ENCODE results near the gene MRPL54. TPM values are rescaled to one million over a fixed set of nuclear protein-coding genes. Genes with fewer than 3 reads are reported as not detected.

Gene MRPL54
- polyA plus RNA-seq, 10 donors: 16.5 to 32.1 (median 26.9) TPM

- DNase-seq: no peak
Observed at GRCh38 chr19:3767050-3767449, 4.6 kb downstream of the MRPL54 start.

- no peak for DNase-seq
Observed at GRCh38 chr19:3768015-3768747, 5.7 kb downstream of the MRPL54 start.

DNA sequence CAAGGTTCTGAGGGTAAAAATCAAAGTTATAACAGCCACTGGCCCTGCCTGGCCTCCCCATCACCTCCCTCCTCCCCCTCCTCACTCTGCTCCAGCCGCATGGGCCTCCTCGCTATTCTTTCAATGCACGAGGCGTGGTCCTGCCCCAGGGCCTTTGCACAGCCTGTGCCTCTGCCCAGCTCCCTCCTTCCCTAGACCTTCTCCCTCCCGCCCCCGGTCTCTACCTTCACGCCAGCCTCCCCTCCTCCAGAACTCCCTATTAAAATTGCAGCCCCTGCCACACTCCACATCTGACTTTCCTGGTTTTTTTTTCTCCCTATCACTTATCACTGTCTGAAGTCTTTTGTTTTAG lies 6.2 kb downstream of the MRPL54 start:
- DNase-seq: no peak

DNA sequence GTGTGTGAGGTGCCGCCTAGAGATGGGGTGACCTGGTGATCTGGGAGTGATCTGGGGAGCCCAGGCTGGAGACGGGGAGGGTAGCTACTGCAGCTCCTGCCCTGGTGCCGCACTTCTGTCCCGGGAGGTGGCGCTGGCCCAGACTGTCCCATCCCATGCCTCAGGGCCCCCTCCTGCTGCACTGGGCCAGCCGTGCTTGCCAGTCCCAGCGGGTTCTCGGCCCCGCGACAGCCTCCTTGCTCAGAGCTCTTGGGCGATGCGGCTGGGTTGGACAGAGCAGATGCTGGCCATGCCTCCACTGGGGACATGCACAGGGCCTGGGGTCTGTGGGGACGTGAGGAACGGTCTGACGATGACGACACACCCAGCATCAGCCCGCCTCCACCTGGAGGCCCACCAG lies 7.0 kb downstream of the MRPL54 start:
- DNase-seq: no peak

GRCh38 chr19:3770136-3770999 lies 7.9 kb downstream of the MRPL54 start:
- no peak for DNase-seq

DNA sequence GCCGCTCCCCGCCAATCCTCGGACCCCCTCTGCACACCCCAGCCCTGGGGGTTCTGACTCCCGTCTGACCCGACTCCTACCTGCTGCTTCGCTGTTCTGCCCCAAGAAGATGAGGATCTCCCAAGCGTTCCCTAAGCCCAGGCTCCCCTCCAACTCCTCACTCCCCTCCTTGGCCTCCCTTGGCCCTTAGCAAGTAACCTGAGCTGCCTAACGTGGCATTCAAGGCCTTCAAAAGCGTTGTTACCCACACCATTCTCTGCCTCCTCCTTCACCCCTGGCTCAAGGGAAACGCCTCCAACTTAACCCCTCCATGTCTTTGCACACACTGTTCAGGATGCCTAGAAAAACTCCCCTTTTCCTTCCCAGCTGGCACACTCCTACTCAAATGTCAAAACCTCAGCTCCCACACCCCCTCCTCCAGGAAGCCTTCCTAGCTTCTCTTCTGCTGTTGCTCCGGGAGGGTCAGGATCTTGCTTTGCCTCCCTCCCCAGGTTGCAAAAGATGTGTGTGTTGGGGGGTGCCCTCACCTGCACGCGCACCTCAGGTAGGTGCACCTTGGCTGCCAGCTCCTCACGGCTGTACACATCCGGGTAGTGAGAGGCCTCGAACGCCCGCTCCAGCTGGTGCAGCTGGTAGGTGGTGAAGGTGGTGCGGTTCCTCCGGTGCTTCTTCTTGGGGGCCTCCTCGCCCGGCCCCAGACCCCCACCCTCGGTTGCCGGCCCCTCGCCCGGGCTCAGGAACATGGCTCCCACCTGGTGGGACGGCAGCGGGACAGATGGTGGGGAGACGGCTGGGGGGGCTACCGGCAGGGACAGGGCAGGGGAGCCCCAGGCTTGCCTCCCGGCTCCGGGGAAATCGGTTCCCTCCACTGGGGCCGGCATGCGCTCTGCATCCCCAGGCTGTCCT lies 8.8 kb downstream of the MRPL54 start:
- no peak for DNase-seq

DNA sequence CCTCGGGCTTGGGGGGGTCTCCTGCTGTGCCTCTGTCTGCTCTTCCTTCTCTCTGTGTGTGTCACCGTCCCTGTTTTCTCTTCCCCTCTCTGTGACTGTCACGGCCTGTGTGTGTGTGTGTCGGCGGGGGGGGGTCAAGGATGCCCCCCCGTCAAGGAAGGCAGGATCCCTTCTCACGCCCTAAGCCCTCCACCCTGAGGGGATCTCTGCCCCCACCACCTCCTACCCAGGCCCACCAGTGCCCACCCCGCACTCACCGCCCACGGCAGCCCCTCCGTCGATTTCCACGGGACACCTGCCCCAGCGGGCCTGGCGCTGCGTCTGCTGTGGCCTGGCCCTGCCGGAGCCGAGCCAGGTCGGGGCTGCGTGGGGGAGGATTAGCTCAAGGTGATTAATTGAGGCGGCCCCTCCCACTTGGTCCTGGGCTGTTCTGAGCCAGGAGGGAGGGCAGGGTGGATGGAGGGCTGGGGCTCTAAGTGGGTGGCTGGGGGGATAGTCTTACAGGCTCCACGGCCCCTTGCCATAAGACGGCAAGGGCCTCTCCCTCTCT lies 9.5 kb downstream of the MRPL54 start, which contains the start of gene RAX2:
TSS of gene RAX2 (minus strand) at position 323 of the 550 bp plus-strand sequence. CDS start 486 bp downstream, outside the sequence.
- DNase-seq: no peak

- DNase-seq: no peak
Observed at GRCh38 chr19:3773814-3774515, 11.5 kb downstream of the MRPL54 start.

DNA sequence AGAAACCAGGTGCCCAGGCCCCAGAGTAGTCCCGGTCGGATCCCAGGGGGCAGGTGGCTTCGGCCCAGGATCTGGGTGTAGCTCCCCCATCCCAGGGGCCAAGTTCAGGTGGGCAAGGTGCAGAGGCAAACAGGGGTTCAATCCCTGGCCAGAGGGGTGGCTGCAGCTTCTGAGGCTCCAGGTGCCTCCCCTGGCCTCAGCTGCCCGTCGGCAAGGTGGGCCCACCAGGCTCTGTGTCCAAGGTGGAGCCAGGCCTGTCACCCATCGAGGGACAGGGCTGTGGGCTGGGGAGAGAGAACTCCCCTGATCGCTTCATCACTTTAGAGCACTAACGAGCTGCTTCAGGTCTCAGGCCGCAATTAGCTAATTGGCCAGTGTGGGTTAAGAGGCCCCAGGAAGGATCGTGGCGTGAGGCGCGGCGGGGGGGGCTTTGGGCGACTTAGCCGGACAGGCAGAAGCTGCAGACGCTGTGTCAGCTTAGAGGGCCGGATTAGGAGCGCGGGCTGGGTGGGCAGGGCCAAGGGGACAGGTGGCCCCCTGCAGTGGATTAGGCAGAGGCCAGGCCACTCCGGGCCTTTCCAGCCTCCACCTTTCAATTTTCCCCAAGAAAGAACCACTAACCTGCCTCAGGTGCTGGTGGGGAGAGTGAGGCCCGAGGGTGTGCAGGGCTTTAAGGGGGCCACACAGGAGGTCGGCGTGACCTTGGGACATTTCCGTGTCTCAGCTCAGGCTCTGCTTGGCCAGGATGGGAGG lies 12.3 kb downstream of the MRPL54 start:
- DNase-seq: no peak

- no peak for DNase-seq
Observed at GRCh38 chr19:3775374-3775711, 12.9 kb downstream of the MRPL54 start.

- DNase-seq: no peak
Observed at GRCh38 chr19:3775831-3776230, 13.3 kb downstream of the MRPL54 start.

- DNase-seq: no peak
Observed at GRCh38 chr19:3776479-3777040, 14.1 kb downstream of the MRPL54 start.

- no peak for DNase-seq
Observed at GRCh38 chr19:3778104-3778867, 15.8 kb downstream of the MRPL54 start.

DNA sequence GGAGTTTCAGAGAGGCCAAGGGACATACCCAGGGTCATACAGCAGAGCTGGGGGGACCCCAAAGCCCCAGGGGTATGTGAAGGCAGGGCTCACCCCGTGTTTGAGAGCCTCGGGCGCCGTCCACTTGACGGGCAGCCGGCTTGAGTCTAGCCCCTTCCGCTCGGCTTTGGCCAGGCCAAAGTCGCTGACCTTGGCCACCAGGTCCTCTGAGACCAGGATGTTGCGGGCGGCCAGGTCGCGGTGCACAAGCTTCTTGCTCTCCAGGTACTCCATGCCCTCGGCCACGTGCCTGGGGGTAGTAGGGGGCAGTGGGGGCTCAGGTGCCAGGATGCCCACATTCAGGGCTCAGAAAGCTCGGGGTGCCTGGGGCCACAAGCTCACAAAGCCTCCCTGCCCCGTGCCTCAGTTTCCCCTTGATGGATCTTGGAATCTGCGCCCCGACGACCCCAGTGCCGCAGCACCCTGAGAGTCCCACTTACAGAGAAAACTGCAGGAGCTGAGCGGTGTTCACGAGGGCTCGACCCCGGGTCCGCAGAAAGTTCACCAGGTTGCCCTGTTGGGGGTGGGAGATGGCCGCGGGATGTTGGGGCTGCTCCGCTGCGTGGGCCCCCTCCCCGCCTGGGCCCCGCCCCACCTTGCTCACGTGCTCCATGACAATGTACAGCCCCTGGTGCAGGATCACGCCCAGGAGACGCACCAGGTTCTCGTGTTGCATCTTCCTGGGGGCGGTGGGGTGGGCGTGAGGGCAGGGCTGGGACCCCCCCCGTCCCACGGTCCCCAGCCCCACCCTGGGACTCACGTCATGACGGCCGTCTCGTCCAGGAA lies 16.6 kb downstream of the MRPL54 start:
- DNase-seq: no peak

DNA sequence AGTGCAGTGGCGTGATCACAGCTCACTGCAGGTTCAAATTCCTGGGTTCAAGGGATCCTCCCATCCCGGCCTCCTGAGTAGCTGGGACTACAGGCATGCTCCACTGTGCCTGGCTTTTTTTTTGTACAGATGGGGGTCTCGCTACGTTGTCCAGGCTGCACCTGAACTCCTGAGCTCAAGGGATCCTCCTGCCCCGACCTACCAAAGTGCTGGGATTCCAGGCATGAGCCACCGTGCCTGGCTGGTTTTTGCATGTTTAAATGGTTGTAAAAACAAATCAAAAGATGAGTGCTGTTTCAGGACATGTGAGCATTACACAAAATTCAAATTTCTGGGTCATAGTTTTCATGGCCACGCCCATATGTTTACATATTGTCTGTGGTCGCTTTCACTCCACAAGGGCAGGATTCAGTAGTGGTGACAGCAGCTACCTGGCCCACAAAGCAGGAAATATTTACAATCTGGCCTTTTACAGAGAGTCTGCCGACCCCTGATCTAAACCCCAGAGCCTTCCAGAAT lies 18.4 kb downstream of the MRPL54 start:
- DNase-seq: no peak

DNA sequence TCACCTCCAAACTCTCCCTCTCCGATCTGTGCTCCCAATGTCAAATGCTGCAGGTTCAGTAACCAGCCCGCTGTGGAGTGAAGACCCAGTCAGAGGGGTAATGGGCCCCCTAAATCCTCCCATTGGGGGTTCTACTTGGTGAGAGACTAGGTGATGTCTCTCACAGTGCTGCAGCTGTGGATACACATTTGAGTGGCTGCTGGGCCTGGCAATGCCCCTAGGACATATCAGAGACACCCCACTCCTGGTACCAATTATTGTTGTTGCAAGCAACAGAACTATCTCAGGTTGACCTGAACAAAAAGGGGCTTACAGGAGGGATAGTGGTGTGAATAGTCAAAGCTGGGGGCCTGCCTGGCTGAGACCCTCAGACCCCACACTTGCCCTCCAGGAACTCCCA lies 19.1 kb downstream of the MRPL54 start:
- no peak for DNase-seq

DNA sequence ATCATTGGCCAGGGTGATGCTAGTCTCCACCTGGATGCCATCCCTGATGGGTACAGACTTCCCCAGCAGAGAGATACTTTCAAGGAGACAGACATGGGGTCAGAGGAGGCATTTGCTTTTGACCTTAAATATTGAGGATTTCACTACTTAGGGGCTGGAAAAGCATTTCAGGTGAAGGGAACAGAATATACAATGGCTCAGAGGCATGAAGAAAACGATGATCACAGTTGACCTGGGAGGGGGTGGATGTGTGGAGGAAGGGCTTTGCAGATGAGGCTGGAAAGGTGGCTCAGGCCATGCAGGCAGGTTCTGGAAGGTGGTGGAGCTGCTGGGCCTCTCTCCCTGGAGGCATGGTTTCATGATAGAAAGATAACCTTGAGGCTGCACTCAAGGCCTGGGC lies 19.8 kb downstream of the MRPL54 start:
- no peak for DNase-seq

DNA sequence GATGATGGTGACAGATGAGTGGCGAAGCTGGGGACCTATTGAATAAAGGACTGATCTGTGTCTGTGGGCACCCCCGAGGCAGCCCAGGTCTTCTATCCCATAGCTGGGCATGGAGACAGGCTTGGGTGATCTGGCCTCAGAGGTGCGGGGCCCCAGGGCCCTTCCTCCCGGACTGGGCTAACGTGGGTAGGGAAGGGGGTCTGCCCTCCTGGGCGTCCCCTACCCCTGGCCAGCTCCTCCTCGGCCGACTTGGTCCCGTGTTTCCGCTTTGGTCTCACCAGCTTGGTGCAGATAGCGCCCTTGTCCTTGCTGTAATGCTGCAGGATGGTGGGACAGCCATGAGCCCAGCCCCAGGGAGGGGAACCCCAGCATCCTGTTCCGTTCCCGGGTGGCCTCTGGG lies 20.4 kb downstream of the MRPL54 start:
- DNase-seq: no peak

All from muscle of back (tissue), 11 donors.